DLD1 (cell line): ENCODE data around the gene ACP4.
"Not testable (repeated sequence)": the region's sequence is repeated elsewhere in the genome, so short reads cannot be mapped to it uniquely, and the experiment has no call there.

Experiments used
- in situ Hi-C: cut with HindIII; loops from 2 replicates; pipeline ENCODE4 v1.10.0; 2017; ENCODE audit warnings: low sequenced_read_pairs

The ACP4 gene, protein sequence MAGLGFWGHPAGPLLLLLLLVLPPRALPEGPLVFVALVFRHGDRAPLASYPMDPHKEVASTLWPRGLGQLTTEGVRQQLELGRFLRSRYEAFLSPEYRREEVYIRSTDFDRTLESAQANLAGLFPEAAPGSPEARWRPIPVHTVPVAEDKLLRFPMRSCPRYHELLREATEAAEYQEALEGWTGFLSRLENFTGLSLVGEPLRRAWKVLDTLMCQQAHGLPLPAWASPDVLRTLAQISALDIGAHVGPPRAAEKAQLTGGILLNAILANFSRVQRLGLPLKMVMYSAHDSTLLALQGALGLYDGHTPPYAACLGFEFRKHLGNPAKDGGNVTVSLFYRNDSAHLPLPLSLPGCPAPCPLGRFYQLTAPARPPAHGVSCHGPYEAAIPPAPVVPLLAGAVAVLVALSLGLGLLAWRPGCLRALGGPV

DNA sequence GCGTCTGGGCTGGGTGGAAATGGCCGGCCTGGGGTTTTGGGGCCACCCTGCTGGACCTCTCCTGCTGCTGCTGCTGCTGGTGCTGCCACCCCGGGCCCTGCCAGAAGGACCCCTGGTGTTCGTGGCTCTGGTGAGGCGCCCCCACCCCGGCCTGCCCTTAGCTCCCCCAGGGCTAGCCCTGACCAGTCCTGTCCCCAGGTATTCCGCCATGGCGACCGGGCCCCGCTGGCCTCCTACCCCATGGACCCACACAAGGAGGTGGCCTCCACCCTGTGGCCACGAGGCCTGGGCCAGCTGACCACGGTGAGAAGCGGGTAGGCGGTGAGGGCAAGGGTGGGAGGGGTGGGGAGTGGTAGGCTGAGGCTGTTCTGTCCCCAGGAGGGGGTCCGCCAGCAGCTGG lies at the start of gene ACP4:
ACP4 (plus strand) TSS at position 20 of the 400 bp plus-strand sequence; CDS start at position 20, 0 bp downstream.
- in situ Hi-C loops = no loop called here

DNA sequence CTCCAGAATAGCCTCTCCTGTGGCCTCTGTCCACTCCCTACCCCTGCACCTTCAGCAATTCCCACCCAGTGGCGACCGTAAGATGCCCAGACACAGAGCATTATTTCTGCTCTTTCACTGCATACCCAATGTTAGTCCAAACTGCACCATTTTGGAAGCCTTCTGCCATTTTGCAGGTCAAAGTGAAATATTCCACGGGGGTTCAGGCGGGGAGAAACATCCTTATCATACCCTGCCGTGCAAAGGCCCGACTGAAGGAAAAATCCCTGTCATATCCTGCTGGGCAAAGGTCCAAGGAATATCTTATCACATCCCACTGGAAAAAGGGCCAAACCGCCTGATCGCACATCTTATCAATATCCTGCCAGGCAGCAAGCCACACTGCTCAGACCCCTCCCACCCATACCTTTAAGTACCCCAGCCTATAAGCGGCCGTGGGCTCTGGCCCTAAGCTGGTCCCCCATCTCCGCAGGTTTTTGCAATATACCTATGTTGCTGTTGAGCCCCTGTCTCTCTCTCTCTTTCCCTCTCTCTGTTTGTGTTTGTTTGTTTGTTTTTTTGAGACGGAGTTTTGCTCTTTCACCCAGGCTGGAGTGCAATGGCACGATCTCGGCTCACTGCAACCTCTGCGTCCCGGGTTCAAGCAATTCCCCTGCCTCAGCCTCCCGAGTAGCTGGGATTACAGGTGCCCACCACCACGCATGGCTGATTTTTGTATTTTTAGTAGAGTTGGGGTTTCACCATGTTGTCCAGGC lies 48.9 kb upstream of the ACP4 start:
- in situ Hi-C loops = no loop called here

DNA sequence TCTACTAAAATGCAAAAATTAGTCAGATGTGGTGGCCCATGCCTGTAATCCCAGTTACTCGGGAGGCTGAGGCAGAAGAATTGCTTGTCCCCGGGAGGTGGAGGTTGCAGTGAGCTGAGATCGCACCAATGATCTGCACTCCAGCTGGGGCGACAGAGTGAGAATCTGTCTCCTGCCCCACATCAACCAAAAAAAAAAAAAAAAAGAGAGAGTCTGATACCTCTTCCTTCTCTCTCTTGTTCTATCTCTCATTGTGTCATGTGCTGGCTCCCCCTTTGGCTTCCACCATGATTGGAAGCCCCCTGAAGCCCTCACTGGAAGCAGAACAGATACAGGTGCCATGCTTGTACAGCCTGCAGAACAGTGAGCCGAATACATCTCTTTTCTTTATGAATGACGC lies 46.7 kb upstream of the ACP4 start:
- in situ Hi-C loops = no loop called here

DNA sequence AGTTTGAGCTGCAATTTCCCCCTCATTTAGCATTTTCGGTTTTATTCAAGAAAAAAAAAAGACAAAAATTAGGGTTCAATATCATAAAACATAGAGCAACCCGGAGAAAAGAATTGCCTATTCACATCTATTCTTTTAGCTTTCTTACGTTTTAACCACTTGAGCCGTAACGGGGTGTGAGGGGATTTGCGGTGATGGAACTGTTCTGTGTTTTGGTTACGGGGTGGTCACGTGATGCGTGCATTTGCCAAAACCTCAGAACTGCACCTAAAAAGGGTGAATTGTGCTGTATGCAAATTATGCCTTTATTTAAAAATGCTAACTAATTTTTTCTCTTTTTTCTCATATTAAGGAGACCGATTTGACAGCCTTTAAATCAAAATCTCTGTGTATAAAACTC lies 45.0 kb upstream of the ACP4 start:
- in situ Hi-C loops = no loop called here

DNA sequence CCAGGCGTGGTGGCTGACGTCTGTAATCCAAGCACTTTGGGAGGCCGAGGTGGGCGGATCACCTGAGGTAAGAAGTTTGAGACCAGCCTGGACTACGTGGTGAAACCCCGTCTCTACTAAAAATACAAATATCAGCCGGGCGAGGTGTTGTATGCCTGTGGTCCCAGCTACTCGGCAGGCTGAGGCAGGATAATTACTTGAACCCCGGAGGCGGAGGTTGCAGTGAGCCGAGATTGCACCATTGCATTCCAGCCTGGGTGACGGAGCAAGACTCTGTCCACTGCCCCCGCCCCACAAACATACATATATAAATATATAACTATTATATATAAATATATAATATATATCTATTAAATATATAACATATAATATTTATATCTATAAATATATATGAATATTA lies 43.1 kb upstream of the ACP4 start:
- in situ Hi-C loops = not testable (repeated sequence)

DNA sequence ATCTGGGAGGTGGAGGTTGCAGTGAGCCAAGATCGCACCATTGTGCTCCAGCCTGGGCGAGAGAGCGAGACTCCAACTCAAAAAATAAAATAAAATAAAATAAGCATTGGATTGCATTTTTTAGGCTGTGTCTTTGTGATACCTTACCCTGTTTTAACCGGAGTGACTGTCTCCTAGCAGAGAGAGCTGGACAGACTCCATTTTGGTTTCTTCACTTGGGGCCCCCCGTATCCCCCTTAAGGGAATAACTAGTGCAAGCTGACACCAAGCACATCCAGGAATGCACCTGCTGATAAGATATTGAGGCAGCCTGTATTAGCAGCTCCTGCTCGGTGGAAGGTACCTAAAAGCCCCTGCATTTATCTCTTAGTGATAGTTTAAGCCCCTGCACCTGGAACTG lies 40.7 kb upstream of the ACP4 start:
- in situ Hi-C loops = no loop called here

DNA sequence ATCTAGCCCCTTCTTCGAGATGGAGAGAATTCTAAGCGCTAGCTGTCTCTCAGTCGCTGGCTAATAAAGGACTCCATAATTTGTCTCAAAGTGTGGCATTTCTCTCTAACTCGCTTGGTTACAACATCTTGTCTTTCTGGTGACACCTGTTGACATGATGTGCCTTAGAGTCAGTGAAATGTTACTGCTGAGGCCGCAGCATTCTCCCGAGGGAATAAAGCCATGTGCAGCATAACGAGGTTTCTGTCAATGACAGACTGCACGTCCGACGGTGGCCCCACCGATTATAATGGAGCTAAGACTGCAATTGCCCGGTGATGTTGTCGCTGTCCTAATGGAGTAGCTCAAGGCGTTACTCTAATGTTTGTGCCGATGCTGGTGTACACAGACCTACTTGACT lies 40.2 kb upstream of the ACP4 start:
- in situ Hi-C loops = no loop called here

DNA sequence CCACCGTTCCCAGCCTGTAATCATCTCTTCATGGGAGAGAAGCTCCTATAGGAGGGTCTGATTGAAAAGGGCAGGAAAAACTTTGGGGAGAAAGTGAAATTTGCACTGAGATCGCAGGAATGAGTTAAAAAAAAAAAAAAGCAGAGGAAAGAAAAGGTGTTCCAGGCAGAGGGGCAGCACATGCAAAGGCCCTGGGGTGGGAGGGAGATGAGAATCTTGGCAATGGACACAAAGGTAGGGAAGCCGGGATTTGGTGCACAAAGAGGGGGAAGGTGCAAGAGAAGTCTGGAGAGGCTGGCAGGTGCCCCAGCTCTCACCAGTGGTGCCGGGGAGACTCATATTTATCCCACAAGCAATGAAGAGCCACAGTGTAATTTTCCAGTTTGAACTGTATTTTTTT lies 36.3 kb upstream of the ACP4 start:
- in situ Hi-C loops = no loop called here

DNA sequence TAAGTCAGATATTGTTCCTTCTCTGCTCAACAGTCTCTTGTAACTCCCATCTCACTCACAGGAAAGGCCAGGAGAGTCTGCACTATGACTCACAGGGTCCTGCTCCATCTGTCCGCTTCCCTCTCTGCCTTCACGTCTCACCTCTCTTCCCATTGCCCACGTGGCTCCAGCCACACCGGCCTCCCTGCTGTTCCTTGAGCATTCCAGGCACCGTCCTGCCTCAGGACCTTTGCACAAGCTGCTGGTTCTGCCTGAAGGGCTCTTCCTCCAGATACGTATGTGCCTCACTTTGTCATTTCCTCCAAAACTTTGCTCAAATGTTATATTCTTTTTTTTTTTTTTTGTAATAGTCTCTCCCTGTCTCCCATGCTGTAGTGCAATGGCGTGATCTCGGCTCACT lies 34.0 kb upstream of the ACP4 start:
- in situ Hi-C loops = not testable (repeated sequence)

DNA sequence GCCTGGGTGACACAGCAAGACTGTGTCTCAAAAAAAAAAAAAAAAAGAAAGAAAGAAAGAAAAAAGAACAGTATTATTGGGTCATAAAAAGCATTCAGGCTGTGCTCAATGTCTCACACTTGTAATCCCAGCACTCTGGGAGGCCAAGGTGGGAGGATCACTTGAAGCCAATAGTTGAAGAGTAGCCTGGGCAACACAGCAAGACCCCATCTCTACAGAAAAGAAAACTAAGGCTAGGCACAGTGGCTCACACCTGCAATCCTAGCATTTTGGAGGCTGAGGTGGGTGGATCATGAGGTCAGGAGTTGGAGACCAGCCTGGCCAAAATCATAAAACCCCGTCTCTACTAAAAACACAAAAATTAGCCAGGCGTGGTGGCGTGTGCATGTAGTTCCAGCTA lies 32.6 kb upstream of the ACP4 start:
- in situ Hi-C loops = not testable (repeated sequence)

DNA sequence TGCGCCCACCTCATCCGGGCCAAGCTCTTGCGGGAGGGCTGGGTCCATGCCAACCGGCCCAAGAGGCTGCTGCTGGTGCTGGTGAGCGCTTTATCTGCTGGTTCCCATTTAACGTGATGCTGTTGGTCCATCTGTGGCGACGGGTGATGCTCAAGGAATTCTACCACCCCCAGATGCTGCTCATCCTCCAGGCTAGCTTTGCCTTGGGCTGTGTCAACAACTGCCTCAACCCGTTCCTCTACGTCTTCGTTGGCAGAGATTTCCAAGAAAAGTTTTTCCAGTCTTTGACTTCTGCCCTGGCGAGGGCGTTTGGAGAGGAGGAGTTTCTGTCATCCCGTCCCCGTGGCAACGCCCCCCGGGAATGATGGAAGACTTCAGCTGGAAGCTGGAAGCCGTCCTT lies 31.1 kb upstream of the ACP4 start:
- in situ Hi-C loops = not testable (repeated sequence)

DNA sequence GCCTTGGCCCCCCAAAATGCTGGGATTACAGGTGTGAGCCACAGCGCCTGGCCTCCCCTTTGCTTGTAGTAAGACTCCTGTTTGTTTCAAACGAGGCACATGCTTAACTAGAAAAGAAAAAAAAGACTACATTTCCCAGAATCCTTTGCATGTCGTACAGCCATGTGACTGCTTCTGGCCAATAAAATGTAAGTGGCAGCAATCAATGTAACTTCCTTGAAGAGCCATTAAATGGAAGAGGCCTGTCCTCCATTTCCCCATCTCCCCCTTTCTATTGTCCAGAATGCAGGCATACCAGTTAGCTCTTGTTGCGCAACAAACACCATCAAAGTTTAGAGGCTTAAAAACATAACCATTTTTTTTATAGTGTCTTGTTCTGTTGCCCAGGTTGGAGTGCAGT lies 30.3 kb upstream of the ACP4 start:
- in situ Hi-C loops = no loop called here

DNA sequence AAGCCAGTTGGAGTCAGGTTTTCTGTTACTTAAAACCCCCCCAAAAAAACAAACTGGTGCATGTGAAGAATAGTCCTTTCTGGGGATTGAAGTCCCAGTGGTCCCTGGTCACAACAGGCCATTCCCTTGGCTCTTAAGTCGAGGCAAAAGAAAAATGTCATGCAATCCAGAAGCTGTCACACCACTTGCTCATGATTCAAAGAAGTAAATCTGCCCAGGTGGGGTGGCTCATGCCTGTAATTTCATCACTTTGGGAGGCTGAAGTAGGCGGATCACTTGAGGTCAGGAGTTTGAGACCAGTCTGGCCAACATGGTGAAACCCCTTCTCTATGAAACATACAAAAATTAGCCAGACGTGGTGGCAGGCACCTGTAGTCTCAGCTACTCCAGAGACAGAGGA lies 28.7 kb upstream of the ACP4 start:
- in situ Hi-C loops = not testable (repeated sequence)

DNA sequence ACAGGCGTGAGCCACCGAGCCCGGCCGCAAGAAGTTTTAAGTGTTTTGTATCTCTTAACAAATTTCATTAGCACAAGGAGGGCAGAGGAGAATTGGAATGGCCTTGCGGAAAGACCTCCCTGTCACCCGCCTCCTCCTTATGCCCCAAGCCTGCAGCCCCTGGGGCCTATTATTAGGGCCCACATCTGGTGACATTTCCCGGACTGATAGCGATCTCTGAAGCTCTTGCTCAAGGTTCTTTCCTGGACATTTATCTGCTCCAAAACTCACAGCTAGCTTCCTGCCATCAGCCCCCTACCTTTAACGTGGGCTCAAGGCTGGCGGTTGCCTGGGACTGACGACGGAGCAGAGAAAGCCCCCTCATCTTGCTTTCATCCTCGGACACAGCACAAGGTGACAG lies 26.7 kb upstream of the ACP4 start:
- in situ Hi-C loops = not testable (repeated sequence)

DNA sequence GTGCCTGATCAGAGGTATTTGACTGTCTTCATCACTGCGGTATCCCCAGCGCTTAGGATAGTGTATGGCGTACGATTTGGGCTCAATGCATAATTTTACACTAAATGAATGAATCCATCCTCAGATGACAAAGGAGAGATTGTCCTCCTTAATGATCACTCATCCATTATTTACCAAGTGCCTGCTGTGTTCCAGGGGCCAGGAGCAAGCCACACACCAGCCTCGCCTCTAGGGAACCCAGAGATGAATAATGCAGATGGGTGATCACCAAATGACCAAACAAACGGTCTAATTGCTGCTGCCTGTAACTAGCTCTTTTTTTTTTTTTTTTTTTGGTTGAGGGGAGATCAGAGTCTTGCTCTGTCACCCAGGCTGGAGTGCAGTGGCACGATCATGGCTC lies 25.8 kb upstream of the ACP4 start:
- in situ Hi-C loops = no loop called here

DNA sequence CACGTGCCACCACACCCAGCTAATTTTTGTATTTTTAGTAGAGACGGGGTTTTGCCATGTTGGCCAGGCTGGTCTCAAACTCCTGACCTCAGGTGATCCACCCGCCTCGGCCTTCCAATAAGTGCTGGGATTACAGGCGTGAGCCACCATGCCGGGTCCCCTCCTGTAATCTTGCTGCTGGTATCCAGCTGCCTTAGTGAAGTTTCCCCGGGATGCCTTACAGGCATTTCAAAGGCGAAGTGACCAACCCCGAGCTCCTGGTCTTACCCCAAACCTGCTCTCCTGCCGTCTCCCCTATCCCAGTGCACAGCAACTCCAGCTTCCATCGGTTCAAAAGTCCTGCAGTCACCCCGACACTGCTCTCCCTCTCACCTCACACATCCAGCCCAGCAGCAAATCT lies 23.5 kb upstream of the ACP4 start:
- in situ Hi-C loops = not testable (repeated sequence)

DNA sequence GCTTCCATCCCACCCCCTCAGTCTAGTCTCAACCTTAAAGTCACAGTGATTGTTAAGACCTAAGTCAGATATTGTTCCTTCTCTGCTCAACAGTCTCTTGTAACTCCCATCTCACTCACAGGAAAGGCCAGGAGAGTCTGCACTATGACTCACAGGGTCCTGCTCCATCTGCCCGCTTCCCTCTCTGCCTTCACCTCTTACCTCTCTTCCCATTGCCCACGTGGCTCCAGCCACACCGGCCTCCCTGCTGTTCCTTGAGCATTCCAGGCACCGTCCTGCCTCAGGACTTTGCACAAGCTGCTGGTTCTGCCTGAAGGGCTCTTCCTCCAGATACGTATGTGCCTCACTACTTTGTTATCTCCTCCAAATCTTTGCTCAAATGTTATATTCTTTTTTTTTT lies 23.0 kb upstream of the ACP4 start:
- in situ Hi-C loops = not testable (repeated sequence)

DNA sequence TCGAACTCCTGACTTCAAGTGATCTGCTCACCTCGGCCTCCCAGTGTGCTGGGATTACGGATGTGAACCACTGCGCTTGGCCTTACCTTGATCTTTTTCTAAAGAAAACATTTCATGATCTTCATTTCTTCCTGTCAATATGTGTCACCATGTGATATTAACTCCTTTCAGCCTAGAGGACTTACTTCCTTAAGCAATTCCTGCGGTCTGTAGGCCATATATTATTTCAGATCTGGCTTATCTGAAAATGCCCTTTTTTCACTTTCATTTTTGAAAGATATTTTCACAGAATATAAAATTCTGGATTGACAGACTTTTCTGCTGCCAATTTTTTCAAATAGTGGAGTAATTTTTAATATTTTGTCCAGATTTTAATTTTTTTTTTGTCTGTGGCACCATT lies 21.9 kb upstream of the ACP4 start:
- in situ Hi-C loops = no loop called here

DNA sequence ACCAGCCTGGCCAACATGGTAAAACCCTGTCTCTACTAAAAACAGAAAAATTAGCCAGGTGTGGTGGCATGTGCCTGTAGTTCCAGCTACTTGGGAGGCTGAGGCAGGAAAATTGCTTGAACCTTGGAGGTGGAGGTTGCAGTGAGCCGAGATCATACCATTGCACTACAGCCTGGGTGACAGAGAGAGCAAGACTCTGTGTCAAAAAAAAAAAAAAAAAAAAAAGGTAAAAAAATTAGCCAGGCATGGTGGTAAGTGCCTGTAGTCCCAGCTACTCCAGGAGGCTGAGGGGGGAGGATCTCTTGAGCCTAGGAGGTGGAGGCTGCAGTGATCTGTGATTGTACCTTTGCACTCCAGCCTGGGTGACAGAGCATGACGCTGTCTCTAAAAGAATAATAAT lies 20.1 kb upstream of the ACP4 start, which contains the start of gene GPR32:
GPR32 (plus strand) TSS at position 301 of the 400 bp plus-strand sequence. CDS start 137 bp downstream, outside the sequence.
- in situ Hi-C loops = not testable (repeated sequence)

DNA sequence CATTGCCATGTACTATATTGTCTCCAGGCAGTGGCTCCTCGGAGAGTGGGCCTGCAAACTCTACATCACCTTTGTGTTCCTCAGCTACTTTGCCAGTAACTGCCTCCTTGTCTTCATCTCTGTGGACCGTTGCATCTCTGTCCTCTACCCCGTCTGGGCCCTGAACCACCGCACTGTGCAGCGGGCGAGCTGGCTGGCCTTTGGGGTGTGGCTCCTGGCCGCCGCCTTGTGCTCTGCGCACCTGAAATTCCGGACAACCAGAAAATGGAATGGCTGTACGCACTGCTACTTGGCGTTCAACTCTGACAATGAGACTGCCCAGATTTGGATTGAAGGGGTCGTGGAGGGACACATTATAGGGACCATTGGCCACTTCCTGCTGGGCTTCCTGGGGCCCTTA lies 19.3 kb upstream of the ACP4 start:
- in situ Hi-C loops = no loop called here

DNA sequence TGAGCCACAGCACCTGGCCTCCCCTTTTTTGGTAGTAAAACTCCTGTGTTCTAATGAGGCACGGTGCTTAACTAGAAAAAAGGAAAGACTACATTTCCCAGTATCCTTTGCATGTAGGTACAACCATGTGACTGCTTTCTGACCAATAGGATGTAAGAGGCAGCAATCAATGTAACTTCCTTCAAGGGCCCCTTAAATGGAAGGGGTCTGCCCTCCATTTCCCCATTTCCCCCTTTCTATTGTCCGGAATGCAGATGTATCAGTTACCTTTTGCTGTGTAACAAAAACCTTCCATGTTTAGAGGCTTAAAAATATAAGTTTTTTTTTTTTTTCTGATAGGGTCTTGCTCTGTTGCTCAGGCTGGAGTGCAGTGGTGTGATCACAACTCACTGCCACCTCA lies 17.7 kb upstream of the ACP4 start:
- in situ Hi-C loops = no loop called here

DNA sequence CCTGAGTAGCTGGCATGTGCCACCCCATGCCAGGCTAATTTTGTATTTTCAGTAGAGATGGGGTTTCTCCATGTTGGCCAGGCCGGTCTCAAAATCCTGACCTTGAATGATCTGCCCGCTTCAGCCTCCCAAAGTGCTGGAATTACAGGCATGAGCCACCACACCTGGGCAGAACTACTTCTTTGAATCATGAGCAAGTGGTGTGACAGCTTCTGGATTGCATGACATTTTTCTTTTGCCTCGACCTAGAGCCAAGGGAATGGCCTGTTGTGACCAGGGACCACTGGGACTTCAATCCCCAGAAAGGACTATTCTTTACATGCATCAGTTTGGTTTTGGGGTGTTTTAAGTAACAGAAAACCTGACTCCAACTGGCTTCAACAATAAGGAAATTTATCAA lies 17.3 kb upstream of the ACP4 start:
- in situ Hi-C loops = not testable (repeated sequence)
